BJ (cell line): ENCODE data around the gene SRSF1. TPM values are rescaled to one million over a fixed set of nuclear protein-coding genes. Genes with fewer than 3 reads are reported as not detected.
"Not testable (repeated sequence)": the region's sequence is repeated elsewhere in the genome, so short reads cannot be mapped to it uniquely, and the experiment has no call there.

Experiments
- CTCF ChIA-PET: fragments of 350-600 bp; formaldehyde crosslinking; extraction: SDS; loops from one replicate; lab custom pipeline; 2021; ENCODE audit warnings: antibody characterized with exemption, inconsistent platforms; lab: Yijun Ruan, JAX
- POLR2A ChIA-PET: fragments of 300-600 bp; sonication (Branson Sonifier 250); formaldehyde crosslinking; extraction: SDS; loops from one replicate; lab custom pipeline; 2021; ENCODE audit warnings: antibody characterized with exemption; lab: Charles Lee
- DNase-seq: peaks from one replicate; pipeline ENCODE4 v3.0.0-alpha.2; 2011; ENCODE audit warnings: low read depth
- H3K27me3 ChIP-seq: 2 replicates; pipeline ENCODE4 v1.6.0; 2011; ENCODE audit warnings: low read length; ENCODE audit not compliant: control insufficient read depth, insufficient read depth
- H3K36me3 ChIP-seq: 2 replicates; pipeline ENCODE4 v1.5.1; 2011; ENCODE audit warnings: low read length; ENCODE audit not compliant: control insufficient read depth, insufficient read depth
- H3K4me3 ChIP-seq: 2 replicates; pipeline ENCODE4 v1.5.1; 2011; ENCODE audit warnings: low read depth, mild to moderate bottlenecking, control low read depth, low read length
- polyA plus RNA-seq: library from polyadenylated mRNA; depleted of rRNA; stranded (reverse); fragments of >200 nt; gene quantifications from 2 replicates; pipeline ENCODE4 v1.2.3, GENCODE V29; 2011
- TF ChIP-seq, protein P1 (sequence below): IDR thresholded peaks from 2 replicates; pipeline ENCODE4 v1.5.1; 2011; ENCODE audit warnings: low read depth, mild to moderate bottlenecking, control low read depth, inconsistent platforms, low read length, moderate library complexity; ENCODE audit not compliant: insufficient read depth

SRSF1 gene
- polyA plus RNA-seq, 1 experiment = 236 TPM

DNA sequence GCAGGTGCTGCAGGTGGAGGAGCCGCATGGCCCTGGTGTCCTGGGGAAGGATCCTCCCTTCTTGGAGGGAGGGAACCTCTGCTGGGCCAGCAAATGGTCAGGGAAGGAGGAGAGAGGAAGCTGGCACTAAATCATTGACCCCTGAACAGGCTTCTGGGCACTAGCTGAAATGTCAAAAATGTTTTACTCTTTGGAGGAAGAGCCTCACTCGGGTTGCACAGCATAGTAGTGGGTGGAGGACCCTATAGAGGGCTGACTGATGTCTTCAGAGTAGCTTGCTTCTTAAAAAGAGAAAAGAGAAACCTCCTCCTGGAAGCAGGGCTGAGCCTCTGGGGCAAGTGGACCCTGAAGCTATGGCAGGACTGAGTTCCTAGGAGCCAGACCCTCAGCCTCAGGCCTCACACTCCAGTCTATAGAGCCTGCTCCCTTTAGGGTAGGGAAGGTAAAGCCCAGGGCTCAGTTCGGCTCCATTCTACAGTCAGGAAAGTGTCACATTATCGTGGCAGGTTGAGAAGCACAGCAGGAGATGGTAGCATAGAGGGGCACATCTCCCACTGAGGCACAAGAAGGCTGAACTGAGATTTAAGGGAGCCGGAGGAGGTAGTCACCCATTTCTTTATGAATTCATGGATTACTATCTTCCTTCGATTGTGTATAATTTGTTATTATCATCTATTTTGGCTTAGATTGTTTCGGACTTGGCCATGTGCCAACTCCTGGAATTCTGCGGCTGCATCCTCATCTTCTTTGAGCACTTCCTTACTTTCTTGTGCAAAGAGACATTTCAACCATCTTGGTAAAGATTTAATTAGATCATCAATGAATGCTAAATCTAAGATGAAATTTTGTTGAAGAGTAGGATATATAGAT, 44.5 kb downstream of the SRSF1 start:
- H3K4me3 ChIP-seq = no peak overlapping the region
- no peaks in the 10 kb centered on the region for H3K36me3 ChIP-seq
- POLR2A ChIA-PET = no interaction called here
- no peak for DNase-seq
- H3K27me3 ChIP-seq = no peaks in the 10 kb centered on the region
- TF ChIP-seq, protein P1, sequence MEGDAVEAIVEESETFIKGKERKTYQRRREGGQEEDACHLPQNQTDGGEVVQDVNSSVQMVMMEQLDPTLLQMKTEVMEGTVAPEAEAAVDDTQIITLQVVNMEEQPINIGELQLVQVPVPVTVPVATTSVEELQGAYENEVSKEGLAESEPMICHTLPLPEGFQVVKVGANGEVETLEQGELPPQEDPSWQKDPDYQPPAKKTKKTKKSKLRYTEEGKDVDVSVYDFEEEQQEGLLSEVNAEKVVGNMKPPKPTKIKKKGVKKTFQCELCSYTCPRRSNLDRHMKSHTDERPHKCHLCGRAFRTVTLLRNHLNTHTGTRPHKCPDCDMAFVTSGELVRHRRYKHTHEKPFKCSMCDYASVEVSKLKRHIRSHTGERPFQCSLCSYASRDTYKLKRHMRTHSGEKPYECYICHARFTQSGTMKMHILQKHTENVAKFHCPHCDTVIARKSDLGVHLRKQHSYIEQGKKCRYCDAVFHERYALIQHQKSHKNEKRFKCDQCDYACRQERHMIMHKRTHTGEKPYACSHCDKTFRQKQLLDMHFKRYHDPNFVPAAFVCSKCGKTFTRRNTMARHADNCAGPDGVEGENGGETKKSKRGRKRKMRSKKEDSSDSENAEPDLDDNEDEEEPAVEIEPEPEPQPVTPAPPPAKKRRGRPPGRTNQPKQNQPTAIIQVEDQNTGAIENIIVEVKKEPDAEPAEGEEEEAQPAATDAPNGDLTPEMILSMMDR = no peak
- CTCF ChIA-PET = interaction anchor here (0.8 kb wide), 1 partner anchor 28 kb away, joined by 4 read pairs; no protein-coding TSS in a partner anchor

DNA sequence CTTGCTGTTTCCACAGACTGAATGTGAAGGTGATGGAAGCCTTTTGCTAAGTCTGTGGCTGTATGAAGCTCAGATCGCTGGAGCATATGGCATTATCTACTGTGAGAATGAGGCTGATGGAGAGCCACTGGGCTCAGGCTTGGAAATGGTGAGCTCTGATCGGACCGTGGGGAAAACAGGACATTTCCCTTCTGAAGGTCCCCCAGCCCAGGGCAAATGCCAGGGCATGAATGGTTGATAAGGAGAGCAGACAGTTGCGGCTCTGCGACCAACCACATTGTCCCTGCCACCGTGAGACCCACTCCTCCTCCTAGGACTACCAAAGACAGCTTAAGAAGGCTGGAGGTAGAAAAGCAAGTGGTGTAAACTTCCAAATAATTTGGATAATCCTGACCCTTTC, 47.1 kb downstream of the SRSF1 start:
- no peaks in the 10 kb centered on the region for H3K36me3 ChIP-seq
- ChIA-PET CTCF (interaction anchor here (1.2 to 1.3 kb wide), 2 partner anchors 15 to 40 kb away, joined by 3 to 4 read pairs; no protein-coding TSS in a partner anchor), POLR2A (no interaction called here)
- TF ChIP-seq, protein P1 = no peak
- no peak for DNase-seq
- no peak overlapping the region for H3K4me3 ChIP-seq
- H3K27me3 ChIP-seq = no peaks in the 10 kb centered on the region

DNA sequence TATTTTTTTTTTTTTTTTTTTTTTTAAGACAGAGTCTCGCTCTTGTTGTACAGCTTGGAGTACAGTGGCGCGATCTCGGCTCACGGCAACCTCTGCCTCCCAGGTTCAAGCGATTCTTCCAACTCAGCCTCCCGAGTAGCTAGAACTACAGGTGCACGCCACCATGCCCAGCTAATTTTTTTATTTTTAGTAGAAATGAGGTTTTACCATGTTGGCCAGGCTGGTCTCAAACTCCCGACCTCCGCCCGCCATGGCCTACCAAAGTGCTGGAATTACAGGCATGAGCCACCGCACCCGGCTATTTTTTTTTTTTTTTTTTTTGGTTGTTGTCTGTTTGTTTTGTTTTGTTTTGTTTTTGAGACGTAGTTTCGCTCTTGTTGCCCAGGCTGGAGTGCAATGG, 48.7 kb downstream of the SRSF1 start:
- H3K36me3 ChIP-seq, POLR2A ChIA-PET, H3K4me3 ChIP-seq, H3K27me3 ChIP-seq, DNase-seq: not testable (repeated sequence)
- CTCF ChIA-PET = interaction anchor here (1.4 kb wide), 1 partner anchor 12 kb away, joined by 3 read pairs; no protein-coding TSS in a partner anchor

DNA sequence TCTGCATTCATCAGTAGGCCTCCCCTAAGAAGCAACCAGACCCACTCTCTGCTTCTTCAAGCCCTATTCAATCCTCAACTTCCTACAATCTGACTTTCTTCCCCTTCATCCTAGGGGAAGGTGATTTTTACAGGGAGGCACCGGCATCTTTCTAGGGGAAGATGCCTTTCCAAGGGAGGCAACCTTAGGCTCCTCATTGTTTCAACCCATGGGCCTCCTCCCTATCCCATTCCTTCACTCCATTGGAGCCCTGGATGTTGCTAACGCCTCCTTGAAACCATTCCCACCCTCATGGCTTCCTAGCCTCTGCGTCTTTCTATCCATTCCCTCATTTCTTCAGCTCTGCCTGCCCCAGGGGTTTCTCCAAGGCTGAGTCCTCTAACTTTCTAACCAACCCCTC, 49.2 kb downstream of the SRSF1 start:
- no peak overlapping the region for H3K4me3 ChIP-seq
- CTCF ChIA-PET = interaction anchor here (1.4 kb wide), 1 partner anchor 13 kb away, joined by 3 read pairs; no protein-coding TSS in a partner anchor
- no peak for DNase-seq
- no peaks in the 10 kb centered on the region for H3K27me3 ChIP-seq
- no peaks in the 10 kb centered on the region for H3K36me3 ChIP-seq
- TF ChIP-seq, protein P1 = no peak
- POLR2A ChIA-PET = no interaction called here

DNA sequence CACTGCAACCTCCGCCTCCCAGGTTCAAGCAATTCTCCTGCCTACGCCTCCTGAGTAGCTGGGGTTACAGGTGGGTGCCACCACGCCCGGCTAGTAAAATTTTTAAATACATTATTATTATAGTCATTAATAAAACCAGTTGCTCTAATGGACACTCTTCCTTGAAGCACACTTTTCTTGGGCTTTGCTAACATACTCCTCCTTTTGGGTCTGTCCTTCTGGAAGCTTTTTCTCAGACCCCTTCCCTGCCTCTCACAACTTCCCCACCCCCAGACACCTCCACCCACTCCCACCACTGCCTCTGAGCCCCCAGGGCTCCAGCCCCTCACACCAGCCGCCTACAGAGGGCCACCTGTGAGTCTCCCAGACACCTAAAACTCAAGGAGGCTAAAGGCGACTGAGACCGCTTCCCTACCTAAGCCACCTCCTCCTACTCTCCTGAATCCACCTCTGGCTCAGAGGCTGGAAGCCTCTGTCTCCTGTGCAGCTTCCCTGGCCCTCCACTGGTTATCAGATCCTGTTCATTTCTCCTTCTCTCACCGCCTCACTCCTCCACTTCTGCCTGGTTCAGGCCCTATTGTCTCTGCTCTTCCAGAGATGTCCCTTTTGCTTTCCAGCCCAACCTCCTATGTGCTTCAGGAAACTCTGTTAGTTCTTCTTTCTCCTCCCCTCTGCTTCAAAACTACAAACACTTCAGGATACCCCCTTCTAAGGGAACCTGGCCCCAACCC, 49.8 kb downstream of the SRSF1 start:
- DNase-seq = no peak
- ChIA-PET POLR2A (no interaction called here), CTCF (interaction anchor here (1.4 to 3.2 kb wide), 2 partner anchors 8 to 13 kb away, joined by 3 to 19 read pairs; no protein-coding TSS in a partner anchor)
- no peak overlapping the region for H3K4me3 ChIP-seq
- TF ChIP-seq, protein P1 = no peak
- H3K36me3 ChIP-seq = no peaks in the 10 kb centered on the region
- no peaks in the 10 kb centered on the region for H3K27me3 ChIP-seq
